SK-N-MC (cell line): ENCODE measurements around the gene KCNJ4.
"Not testable (repeated sequence)": the region's sequence is repeated elsewhere in the genome, so short reads cannot be mapped to it uniquely, and the experiment has no call there.

ENCODE experiments used
- DNase-seq: peaks from one replicate; pipeline ENCODE4 v3.0.0-alpha.2; 2011; ENCODE audit warnings: low read depth, low spot score
- H3K27ac ChIP-seq: fragments of 200-600 bp; sonication (generic); 2 replicates; pipeline ENCODE4 v1.5.1; 2016; ENCODE audit warnings: mixed run types
- H3K36me3 ChIP-seq: fragments of 200-600 bp; sonication (generic); 2 replicates; pipeline ENCODE4 v1.6.1; 2017; ENCODE audit warnings: antibody characterized with exemption, low read length, mixed read lengths; ENCODE audit not compliant: insufficient read depth
- H3K4me3 ChIP-seq: fragments of 200-600 bp; sonication (generic); 2 replicates; pipeline ENCODE4 v1.5.1; 2016
- H3K9ac ChIP-seq: fragments of 200-600 bp; sonication (generic); 2 replicates; pipeline ENCODE4 v1.8.0; 2017; ENCODE audit warnings: mixed run types, mixed read lengths; ENCODE audit not compliant: insufficient read length
- H3K9me3 ChIP-seq: fragments of 200-600 bp; sonication (generic); 2 replicates; pipeline ENCODE4 v1.6.1; 2017; ENCODE audit warnings: low read depth, mild to moderate bottlenecking, antibody characterized with exemption, low read length, moderate library complexity, mixed read lengths
- EZH2 ChIP-seq: fragments of 200-600 bp; sonication (generic); IDR thresholded peaks from one replicate; pipeline ENCODE4 v1.6.1; 2017; ENCODE audit warnings: antibody characterized with exemption
- FOXP2 ChIP-seq: optimal IDR thresholded peaks from 2 replicates; pipeline ENCODE3; 2011; ENCODE audit warnings: mild to moderate bottlenecking, moderate library complexity; ENCODE audit not compliant: insufficient read depth; ENCODE audit errors: extremely low read length, control extremely low read depth
- POLR2AphosphoS5 ChIP-seq: IDR thresholded peaks from 2 replicates; pipeline ENCODE4 v1.6.1; 2012; ENCODE audit warnings: mild to moderate bottlenecking, low read depth, low read length, borderline replicate concordance

The KCNJ4 gene

GRCh38 chr22:38415561-38416321 lies 39.3 kb downstream of the KCNJ4 start:
- no peaks in the 10 kb centered on the region for H3K36me3 ChIP-seq
- H3K9ac ChIP-seq: no peak overlapping the region
- H3K27ac ChIP-seq: no peak overlapping the region
- DNase-seq: no peak
- TF ChIP-seq EZH2 (no peak), POLR2AphosphoS5 (no peak), FOXP2 (no peak)
- H3K4me3 ChIP-seq: no peak overlapping the region
- no peaks in the 10 kb centered on the region for H3K9me3 ChIP-seq

- TF ChIP-seq POLR2AphosphoS5 (no peak), EZH2 (no peak), FOXP2 (no peak)
- Histone ChIP-seq H3K9me3 (no peaks in the 10 kb centered on the region), H3K4me3 (no peak overlapping the region), H3K27ac (no peak overlapping the region), H3K36me3 (no peaks in the 10 kb centered on the region), H3K9ac (no peak overlapping the region)
- DNase-seq: no peak
Measured at GRCh38 chr22:38415046-38415445, 40.0 kb downstream of the KCNJ4 start.

- H3K36me3 ChIP-seq: no peaks in the 10 kb centered on the region
- no peaks in the 10 kb centered on the region for H3K9me3 ChIP-seq
- H3K27ac ChIP-seq: no peak overlapping the region
- TF ChIP-seq POLR2AphosphoS5: no peak
- no peak for TF ChIP-seq FOXP2
- TF ChIP-seq EZH2: no peak
- H3K9ac ChIP-seq: no peak overlapping the region
- no peak overlapping the region for H3K4me3 ChIP-seq
- no peak for DNase-seq
Measured at GRCh38 chr22:38414009-38414395, 41.0 kb downstream of the KCNJ4 start.

GRCh38 chr22:38413085-38414008 lies 41.7 kb downstream of the KCNJ4 start:
- no peak overlapping the region for H3K9ac ChIP-seq
- TF ChIP-seq EZH2 (no peak), FOXP2 (no peak), POLR2AphosphoS5 (no peak)

GRCh38 chr22:38412435-38413084 lies 42.4 kb downstream of the KCNJ4 start:
- no peaks in the 10 kb centered on the region for H3K9me3 ChIP-seq
- H3K36me3 ChIP-seq: no peaks in the 10 kb centered on the region
- H3K4me3 ChIP-seq: no peak overlapping the region
- no peak overlapping the region for H3K27ac ChIP-seq
- no peak for DNase-seq
- TF ChIP-seq FOXP2 (no peak), POLR2AphosphoS5 (no peak), EZH2 (no peak)
- H3K9ac ChIP-seq: no peak overlapping the region

More at GRCh38 chr22:38413085-38414008, 41.7 kb downstream of the KCNJ4 start:
- no peak overlapping the region for H3K27ac ChIP-seq
- H3K4me3 ChIP-seq: no peak overlapping the region
- H3K36me3 ChIP-seq: no peaks in the 10 kb centered on the region
- no peak for DNase-seq
- H3K9me3 ChIP-seq: no peaks in the 10 kb centered on the region

- Histone ChIP-seq H3K9ac (no peak overlapping the region), H3K36me3 (no peaks in the 10 kb centered on the region), H3K27ac (no peak overlapping the region), H3K4me3 (no peak overlapping the region), H3K9me3 (no peaks in the 10 kb centered on the region)
- no peak for TF ChIP-seq POLR2AphosphoS5
- no peak for TF ChIP-seq EZH2
- no peak for TF ChIP-seq FOXP2
- no peak for DNase-seq
Measured at GRCh38 chr22:38411016-38411415, 44.0 kb downstream of the KCNJ4 start.

GRCh38 chr22:38409916-38410315 lies 45.1 kb downstream of the KCNJ4 start:
- H3K4me3 ChIP-seq, DNase-seq, H3K36me3 ChIP-seq, H3K9me3 ChIP-seq, H3K9ac ChIP-seq, H3K27ac ChIP-seq: not testable (repeated sequence)

GRCh38 chr22:38406617-38407016 lies 48.4 kb downstream of the KCNJ4 start:
- no peaks in the 10 kb centered on the region for H3K9me3 ChIP-seq
- no peak overlapping the region for H3K27ac ChIP-seq
- TF ChIP-seq POLR2AphosphoS5: no peak
- DNase-seq: no peak
- no peak overlapping the region for H3K9ac ChIP-seq
- no peaks in the 10 kb centered on the region for H3K36me3 ChIP-seq
- no peak overlapping the region for H3K4me3 ChIP-seq
